Activated CD8-positive, alpha-beta memory T cell treated with anti-CD3 and anti-CD28 coated beads for 24 hours (primary cell): Measurements from ENCODE around the gene ETHE1.

Experiments used
- DNase-seq: peaks from one replicate; pipeline ENCODE4 v3.0.0-alpha.2; 2020

Gene ETHE1

GRCh38 chr19:43462785-43463380 is 64.1 kb downstream of the ETHE1 start:
- no peak for DNase-seq

- DNase-seq: no peak
Measured at GRCh38 chr19:43462383-43462782, 64.6 kb downstream of the ETHE1 start.

GRCh38 chr19:43461303-43461702 is 65.7 kb downstream of the ETHE1 start:
- no peak for DNase-seq

GRCh38 chr19:43460362-43461016 is 66.5 kb downstream of the ETHE1 start:
- no peak for DNase-seq

GRCh38 chr19:43457809-43458208 is 69.2 kb downstream of the ETHE1 start:
- DNase-seq: no peak
